Ovary (tissue), 9 donors: ENCODE data around the gene TAOK1. TPM values are rescaled to one million over a fixed set of nuclear protein-coding genes. Genes with fewer than 3 reads are reported as not detected.

Experiments
- DNase-seq, 5 donors: peaks; one replicate each; pipeline ENCODE4 v3.0.0-alpha.2; 2019 to 2020
- H3K27ac ChIP-seq, 2 donors: fragments of 200-600 bp; one replicate each; pipeline versions ENCODE4 v1.5.1 to v1.8.0; 2019 to 2022
- H3K27me3 ChIP-seq: fragments of 200-600 bp; one replicate; pipeline ENCODE4 v1.8.0; 2022
- H3K36me3 ChIP-seq: fragments of 200-600 bp; sonication (generic); one replicate; pipeline ENCODE4 v1.5.1; 2019
- H3K4me1 ChIP-seq: one replicate; pipeline ENCODE4 v1.8.1; 2013; ENCODE audit warnings: mild to moderate bottlenecking, moderate library complexity; ENCODE audit not compliant: insufficient read depth
- H3K4me3 ChIP-seq: fragments of 200-600 bp; sonication (generic); one replicate; pipeline ENCODE4 v1.5.1; 2017
- H3K9me3 ChIP-seq, 2 donors: fragments of 200-600 bp in 1 of 2; sonication (generic) in 1 of 2; one replicate each; pipeline versions ENCODE4 v1.5.1 to v1.8.1; 2013 to 2019; ENCODE audit warnings: mild to moderate bottlenecking in 1 of 2, moderate library complexity in 1 of 2
- EP300 ChIP-seq: sonication (generic); formaldehyde crosslinking; IDR thresholded peaks from one replicate; pipeline ENCODE4 v1.6.1; 2017; ENCODE audit warnings: antibody characterized with exemption
- POLR2A ChIP-seq: fragments of 450-650 bp; IDR thresholded peaks from one replicate; pipeline ENCODE4 v1.6.1; 2017; ENCODE audit warnings: antibody characterized with exemption, mild to moderate bottlenecking, moderate library complexity
- WGBS, 3 donors: extraction: QIAGEN DNeasy Blood & Tissue Kit in 1 of 3; methylation state at CpG; one replicate each; pipeline versions ENCODE4 v1.1.5 to v1.1.7; 2013 to 2017; 5-methylcytosine and 5-hydroxymethylcytosine counted together
- intact Hi-C, 4 donors: fragments of 100-400 bp; cut with DNase I; formaldehyde crosslinking; loops; one replicate each; pipeline versions ENCODE4 v1.11.0 to v1.15.1; 2022 to 2023
- polyA plus RNA-seq, 2 donors: library from polyadenylated mRNA; stranded (reverse); fragments of 200-250 nt in 1 of 2; fragments of 350-450 nt in 1 of 2; fragmentation: Illumina TruSeq in 1 of 2; extraction: RNeasy Lipid Tissue Mini Kit (QIAGEN cat#74804) in 1 of 2; gene quantifications; one replicate each; pipeline ENCODE4 v1.2.3, GENCODE V29; 2013 to 2014
- total RNA-seq, 7 donors: library from RNA; depleted of rRNA in 2 of 7; stranded (reverse); fragments of >200 nt in 2 of 7; fragmentation: NEBNext Ultra II Directional in 3 of 7; extraction: Animal tissue kit (Norgen Biotek cat#: 25700) in 3 of 7; gene quantifications; one replicate each; pipeline versions ENCODE4 v1.1.0 to v1.2.4, GENCODE V29; 2016 to 2023
- TF ChIP-seq, protein P1 (sequence below), 3 donors: fragments of 450-650 bp in 2 of 3; fragments of 200-600 bp in 1 of 3; IDR thresholded peaks; one replicate each; pipeline versions ENCODE4 v1.5.1 to v1.8.0; 2016 to 2022; ENCODE audit warnings: antibody characterized with exemption in 3 of 3, mild to moderate bottlenecking in 1 of 3
- donor health status: DM: no; HTN: no; CAD: no; lungs with moderate emphysema.
- donor health status: DM: no; HTN: no; CAD: no.
- donor health status: Bipolar disorder and iron deficiency.
- donor health status: DM: yes; HTN: yes; CAD: no.
- donor health status: DM: no; HTN: no; CAD: no.
- donor health status: DM: yes; HTN: yes; CAD: no.

TAOK1 gene
- total and polyA plus RNA-seq, 9 donors = 8.7 to 66.5 (median 49.6) TPM

DNA sequence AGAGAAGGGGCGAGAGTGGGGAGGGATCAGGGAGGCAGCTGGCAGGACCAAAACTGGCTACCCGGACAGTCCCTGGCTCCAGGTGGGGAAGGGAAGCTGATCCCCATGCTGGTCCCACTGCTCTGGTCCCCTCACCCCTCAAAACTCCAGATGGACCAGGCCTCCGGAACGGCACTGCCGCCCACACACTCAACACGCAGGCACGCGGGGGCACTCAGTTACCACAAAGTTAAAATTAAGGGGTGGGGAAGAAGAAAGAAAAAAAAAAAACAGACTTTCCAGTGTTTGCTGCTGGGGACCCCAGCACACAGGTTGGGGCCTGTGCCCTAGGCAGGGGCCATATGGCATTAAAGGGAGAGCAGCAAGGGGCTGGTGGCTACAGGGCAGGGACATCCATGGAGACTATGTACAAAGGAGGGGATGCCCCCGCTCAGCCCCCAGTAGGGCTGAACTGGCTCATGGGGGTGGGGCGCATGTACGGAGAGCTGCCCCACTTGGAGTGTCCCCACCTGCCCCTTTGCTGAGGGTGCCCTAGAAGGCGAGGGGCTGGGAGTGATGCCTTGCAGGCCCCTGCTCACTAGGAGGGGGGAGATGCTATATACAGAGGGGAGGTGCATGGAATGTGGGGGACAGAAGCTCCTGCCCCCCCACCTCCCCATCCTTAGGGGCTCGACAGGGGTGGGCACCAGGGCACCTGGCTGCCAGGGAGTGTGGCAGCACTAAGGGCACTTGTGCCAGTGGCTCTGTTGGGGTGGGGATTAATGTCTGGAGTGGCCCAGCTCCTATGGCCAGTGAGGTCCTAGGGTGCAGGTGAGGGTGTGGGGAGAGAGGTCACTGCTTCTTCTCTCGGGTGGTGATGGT lies 183.9 kb downstream of the TAOK1 start:
- no peak overlapping the region for H3K27ac ChIP-seq
- no peaks in the 10 kb centered on the region for H3K36me3 ChIP-seq
- H3K4me3 ChIP-seq = no peak overlapping the region
- DNase-seq = peak in 2 of 5 donors; percentile 13 to 18
- H3K9me3 ChIP-seq = no peaks in the 10 kb centered on the region
- no peaks in the 10 kb centered on the region for H3K27me3 ChIP-seq
- intact Hi-C loops = no loop called here
- no peak for TF ChIP-seq EP300
- TF ChIP-seq, protein P1, sequence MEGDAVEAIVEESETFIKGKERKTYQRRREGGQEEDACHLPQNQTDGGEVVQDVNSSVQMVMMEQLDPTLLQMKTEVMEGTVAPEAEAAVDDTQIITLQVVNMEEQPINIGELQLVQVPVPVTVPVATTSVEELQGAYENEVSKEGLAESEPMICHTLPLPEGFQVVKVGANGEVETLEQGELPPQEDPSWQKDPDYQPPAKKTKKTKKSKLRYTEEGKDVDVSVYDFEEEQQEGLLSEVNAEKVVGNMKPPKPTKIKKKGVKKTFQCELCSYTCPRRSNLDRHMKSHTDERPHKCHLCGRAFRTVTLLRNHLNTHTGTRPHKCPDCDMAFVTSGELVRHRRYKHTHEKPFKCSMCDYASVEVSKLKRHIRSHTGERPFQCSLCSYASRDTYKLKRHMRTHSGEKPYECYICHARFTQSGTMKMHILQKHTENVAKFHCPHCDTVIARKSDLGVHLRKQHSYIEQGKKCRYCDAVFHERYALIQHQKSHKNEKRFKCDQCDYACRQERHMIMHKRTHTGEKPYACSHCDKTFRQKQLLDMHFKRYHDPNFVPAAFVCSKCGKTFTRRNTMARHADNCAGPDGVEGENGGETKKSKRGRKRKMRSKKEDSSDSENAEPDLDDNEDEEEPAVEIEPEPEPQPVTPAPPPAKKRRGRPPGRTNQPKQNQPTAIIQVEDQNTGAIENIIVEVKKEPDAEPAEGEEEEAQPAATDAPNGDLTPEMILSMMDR (IDR thresholded peaks at IDR 0.05) = no peak
- no peak for TF ChIP-seq POLR2A
- peaks cover 17% of the 10 kb centered on the region for H3K4me1 ChIP-seq
- 78 to 87% (median 80%) methylated on average over 13 to 14 of the region's 14 CpGs for WGBS, 3 donors

DNA sequence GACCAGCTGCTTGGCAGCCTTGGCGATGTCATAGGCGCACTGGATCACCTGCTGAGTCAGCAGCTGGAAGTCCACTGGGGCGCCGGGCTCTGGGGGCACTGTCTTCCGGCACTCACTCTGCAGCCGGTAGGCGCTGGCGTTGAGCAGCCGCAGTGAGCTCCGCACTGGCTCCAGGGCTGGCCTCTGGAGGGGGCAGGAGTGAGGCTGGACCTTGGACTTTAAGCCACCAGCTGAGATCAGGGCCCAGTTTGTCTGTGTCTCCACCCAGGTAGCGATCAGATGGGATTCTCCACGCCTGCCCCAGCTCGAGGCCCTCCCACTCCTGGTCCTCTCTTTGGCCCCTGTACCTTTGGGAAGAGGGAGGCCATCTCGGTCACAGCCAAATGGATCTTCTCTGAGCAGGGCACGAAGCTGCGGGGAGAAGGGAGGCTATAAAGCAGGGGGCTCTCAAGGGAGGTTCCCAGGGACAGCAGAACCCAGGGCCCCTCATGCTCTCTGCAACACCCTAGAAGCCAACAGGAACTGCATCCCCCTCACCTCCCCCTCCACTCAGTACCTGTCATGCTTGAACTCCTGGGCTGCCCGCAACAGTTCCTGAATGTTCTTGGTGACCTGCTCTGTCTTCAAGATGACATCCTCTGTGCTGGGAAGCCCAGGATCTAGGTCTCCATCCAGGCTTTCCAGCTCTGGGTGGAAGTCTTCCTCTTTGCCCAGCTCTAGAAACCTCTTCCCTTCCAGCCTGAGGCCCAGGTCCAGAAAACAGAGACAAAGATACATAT lies 184.8 kb downstream of the TAOK1 start:
- Histone ChIP-seq H3K4me3 (no peak overlapping the region), H3K9me3 (no peaks in the 10 kb centered on the region), H3K4me1 (peaks cover 15% of the 10 kb centered on the region), H3K27ac (no peak overlapping the region), H3K27me3 (no peaks in the 10 kb centered on the region), H3K36me3 (no peaks in the 10 kb centered on the region)
- 79 to 84% (median 83%) methylated on average over 16 to 17 of the region's 17 CpGs for WGBS, 3 donors
- TF ChIP-seq, protein P1 (IDR thresholded peaks at IDR 0.05) = no peak
- no peak for TF ChIP-seq EP300
- no peak for TF ChIP-seq POLR2A
- intact Hi-C loops = no loop called here
- DNase-seq = peak in 3 of 5 donors; percentile 19 to 24 (median 21)

DNA sequence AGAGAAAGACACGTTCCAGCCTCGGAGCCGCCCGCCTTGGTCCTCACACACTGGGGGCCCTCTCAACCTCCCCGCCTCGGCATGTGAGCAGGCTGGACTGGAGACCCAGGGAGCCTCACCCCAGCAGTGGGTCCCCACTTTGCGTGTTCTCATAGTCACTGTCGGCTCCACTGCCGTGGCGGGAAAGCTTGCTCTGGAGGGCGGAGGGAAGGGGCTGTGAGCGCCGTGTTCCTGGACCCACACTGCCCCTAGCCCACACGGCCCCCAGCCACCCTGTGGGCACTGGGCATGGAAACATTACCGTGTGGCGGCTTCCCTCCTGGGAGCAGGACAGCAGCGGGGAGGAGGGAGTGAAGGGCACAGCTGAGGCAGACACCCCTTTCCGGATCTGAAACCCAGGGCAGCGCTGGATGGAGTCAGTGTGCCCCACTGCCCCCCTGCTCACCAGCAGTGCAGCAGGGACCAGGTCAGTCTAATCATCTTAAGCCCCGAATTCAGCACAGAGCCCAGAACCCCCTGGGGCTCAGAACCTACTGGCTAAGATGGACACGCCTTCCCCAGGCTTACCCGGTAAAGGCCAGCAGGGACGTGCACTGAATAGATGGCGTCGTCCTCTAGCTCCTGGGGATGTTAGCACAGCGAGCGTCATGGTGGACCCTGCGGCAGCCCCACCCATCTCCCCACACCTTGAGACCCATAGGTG lies 185.5 kb downstream of the TAOK1 start:
- H3K27me3 ChIP-seq = no peaks in the 10 kb centered on the region
- TF ChIP-seq, protein P1 (IDR thresholded peaks at IDR 0.05) = no peak
- no peak for TF ChIP-seq POLR2A
- no peak for TF ChIP-seq EP300
- no peak overlapping the region for H3K4me3 ChIP-seq
- no peaks in the 10 kb centered on the region for H3K9me3 ChIP-seq
- no peak overlapping the region for H3K27ac ChIP-seq
- intact Hi-C loops = no loop called here
- peak in 2 of 5 donors; percentile 9 to 16 for DNase-seq
- peaks cover 15% of the 10 kb centered on the region for H3K4me1 ChIP-seq
- 84 to 86% (median 85%) methylated on average over 28 of the region's 28 CpGs for WGBS, 3 donors
- H3K36me3 ChIP-seq = no peaks in the 10 kb centered on the region
